GM18858 (cell line): ENCODE data around the gene S100B.
"Not testable (repeated sequence)": the region's sequence is repeated elsewhere in the genome, so short reads cannot be mapped to it uniquely, and the experiment has no call there.

Source experiments
- ATAC-seq: cut with Tn5 transposase; IDR thresholded peaks from one replicate; pipeline ENCODE4 v1.9.1; 2021; ENCODE audit not compliant: unreplicated experiment

Gene S100B

DNA sequence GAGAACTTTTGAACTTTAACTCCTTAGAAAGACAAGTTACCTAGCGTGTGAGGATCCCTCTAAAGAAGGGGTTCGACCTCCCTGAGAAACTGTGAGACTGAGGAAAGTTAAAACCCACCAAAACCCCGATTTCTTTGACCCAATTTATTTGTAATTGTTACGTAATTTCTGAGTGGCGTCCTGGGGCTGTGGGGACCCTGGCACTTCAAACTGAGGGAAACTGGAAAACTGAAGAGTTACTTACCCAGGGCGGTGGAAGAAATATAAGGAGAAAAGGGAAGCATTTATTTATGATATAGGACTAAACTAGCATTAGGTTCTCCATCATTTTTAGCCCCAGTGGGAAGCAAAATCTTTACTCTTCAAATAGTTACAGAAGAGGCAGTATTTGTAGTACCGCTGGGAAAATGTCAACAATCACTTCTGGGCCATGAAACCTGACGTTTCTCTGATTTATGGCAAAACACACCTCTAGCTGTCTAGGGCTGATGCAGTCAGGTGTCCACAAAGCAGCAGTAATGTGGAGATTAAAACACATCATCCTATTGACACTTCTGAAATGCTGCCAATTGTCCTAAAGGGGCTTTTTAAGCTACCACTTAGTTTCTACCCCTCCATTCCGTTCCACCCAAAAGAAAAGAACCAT lies 430 bp downstream of the S100B start:
- no peak for ATAC-seq

DNA sequence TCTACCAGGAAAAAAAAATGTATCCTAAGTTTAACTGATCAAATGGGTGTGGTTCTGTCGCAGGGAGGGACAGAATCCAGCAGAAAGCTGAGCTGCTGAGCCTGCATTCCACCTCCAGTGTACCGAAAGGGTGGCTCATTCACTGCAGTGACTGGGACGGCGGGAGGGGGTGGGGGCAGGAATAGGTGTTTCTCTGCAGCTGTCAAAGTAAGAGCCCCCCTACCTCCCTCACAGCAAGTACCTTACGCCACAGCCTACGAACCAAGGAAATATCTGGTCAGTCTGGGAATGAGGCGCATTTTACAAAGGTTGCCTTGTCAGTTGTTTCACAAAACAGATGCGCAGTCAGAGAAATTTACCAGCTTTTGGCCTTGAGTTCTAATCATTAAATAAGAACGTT lies 1.7 kb downstream of the S100B start:
- ATAC-seq = no peak

DNA sequence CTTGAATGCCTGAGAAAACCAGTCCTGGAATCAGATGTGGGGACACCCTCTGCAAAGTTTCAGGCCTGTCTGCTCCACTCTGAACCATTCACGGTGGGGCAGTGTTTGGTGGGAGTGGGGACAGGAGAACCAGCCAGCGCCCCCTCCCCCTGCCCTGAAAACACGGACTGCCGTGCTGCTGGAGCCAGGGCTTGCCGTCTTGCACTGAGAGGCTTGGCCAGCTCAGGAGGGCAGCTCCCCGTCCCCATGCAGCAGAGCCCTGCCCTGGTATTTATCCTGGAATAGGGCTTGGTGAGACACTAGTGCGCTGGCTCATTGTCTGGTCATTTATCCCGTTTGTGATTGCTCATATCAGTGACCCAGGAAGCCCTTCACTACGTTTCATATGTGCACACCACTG lies 3.9 kb downstream of the S100B start:
- no peak for ATAC-seq

DNA sequence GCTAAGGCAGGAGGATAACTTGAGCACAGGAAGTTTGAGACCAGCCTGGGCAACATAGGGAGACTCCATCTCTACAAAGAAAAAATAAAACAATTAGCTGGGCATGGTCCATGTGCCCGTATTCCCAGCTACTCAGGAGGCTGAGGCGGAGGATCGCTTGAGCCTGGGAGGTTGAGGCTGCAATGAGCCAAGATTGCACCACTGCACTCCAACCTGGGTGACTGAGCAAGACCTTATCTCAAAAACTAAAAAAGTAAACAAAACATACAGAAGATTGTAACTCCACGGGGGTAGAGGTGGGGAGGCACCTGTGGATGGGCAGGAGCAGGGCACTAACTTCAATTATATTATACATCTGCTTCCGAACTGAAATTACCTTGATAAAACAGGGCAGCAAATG lies 4.6 kb downstream of the S100B start:
- ATAC-seq = no peak

DNA sequence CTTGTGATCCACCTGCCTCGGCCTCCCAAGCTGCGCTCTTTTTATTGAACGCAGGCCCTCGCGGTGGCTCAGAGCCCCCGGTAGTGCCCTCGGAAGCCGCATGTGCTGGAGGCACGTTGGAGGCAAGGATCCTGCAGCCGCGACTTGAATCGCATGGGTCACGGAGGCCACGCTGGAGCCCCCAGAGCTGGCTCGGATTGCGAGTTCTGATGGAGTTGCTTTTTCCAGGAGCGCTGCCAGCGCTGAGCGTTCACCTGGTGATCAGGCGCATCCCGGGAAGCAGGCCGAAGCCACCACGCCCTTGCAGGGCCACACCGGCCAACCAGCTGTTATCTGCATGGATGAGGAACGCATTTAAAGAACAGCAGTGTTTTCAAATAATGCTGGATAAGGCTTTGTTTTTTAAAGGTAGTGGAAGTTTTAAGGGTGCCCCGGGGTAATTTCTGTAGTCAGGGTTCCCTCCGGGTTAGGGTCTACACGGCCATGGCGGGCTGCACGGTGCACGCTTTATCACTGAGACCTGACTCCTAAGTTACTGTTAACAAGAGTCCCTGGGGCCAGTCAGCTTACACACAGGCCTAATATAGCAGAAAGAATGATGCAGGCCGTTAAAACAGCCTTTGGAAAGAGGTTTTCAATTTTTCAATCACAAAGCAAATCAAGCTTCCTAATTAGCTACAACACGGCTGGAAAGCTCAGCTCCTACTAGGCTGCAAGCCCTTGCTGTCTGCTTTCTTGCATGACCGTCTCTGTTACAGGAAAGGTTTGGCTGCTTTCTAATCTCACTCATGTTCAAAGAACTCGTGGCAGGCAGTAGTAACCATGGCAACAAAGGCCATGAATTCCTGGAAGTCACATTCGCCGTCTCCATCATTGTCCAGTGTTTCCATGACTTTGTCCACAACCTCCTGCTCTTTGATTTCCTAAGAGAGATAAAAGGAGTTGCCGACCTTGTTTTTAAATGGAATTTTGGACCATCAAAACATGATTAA lies 6.0 kb downstream of the S100B start:
- no peak for ATAC-seq

DNA sequence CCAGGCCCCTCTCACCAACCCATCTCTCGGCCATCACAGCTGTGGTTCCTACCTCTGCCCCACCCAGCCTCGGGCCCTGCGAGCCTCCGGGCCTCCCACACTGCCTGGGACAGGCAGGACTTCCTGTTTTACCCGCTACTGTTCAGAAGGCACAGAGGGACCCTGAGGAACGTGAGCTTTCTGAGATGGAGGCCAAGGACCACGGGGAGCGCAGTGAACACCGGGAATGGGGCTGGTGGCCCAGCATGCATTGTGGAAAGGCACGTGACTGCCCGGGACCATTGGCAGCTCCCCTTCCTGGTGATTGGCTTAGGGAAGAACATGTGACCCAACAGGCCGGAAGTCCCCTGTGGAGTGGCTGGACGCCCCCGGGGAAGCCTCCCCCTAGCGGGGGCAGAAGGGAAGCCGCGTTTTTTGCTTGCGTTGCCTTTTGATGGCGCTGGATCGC lies 7.0 kb downstream of the S100B start:
- ATAC-seq = no peak

DNA sequence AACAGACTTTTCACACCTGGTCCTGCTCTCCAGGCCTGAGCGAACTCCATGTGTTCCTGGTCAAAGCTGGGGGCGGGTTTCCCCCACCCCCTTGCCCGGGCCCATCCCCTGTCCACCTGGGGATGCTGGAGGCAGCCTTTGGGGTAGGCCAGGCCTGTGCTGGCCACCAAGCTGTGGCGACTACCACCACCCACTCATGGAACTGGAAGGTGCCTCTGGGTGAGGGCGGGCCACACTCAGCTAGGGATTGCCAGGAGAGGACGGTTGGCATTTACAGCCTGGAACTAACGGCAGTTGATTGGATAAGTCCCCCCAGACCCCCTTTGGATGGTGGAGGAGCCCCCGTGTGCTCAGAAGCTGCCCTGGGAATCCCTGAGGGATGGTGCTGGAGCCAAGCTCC lies 7.9 kb downstream of the S100B start:
- no peak for ATAC-seq

DNA sequence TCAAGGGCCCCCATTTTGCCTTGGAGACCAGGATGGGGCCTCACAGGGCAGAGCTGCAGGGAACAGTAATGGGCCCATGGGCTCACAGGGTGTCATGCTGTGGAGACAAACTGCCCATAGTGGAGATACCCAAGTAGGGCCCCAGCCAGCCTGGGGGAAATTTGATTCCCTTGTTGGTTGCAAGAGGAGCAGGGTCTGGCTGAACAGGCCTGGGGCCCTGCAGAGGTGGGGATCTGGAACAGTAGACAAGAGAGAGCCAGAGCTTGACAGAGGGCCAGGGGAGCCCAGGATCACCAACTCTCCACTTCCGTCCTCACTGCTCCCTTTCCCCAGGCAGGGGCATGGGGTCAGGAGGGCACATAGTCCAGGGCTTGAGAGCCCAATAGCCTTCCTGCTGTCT lies 8.7 kb downstream of the S100B start:
- ATAC-seq = no peak

DNA sequence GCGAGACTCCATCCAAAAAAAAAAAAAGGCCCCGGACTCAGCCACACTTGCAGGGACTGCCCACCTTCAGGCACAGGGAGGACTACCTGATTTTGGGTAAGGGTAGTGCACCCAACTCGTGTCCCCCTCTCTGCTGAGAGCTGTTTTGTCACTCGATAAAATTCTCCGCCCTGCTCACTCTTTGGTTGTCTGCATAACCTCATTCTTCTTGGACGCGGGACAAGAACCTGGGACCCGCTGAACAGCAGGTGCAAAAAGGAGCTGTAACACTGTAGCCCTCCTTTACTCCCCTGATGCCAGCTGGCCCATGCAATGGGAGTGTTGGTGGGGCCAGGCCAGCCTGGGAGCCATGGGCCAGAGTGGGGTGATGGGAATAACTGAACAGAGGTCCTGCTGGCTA lies 10.6 kb downstream of the S100B start:
- no peak for ATAC-seq

DNA sequence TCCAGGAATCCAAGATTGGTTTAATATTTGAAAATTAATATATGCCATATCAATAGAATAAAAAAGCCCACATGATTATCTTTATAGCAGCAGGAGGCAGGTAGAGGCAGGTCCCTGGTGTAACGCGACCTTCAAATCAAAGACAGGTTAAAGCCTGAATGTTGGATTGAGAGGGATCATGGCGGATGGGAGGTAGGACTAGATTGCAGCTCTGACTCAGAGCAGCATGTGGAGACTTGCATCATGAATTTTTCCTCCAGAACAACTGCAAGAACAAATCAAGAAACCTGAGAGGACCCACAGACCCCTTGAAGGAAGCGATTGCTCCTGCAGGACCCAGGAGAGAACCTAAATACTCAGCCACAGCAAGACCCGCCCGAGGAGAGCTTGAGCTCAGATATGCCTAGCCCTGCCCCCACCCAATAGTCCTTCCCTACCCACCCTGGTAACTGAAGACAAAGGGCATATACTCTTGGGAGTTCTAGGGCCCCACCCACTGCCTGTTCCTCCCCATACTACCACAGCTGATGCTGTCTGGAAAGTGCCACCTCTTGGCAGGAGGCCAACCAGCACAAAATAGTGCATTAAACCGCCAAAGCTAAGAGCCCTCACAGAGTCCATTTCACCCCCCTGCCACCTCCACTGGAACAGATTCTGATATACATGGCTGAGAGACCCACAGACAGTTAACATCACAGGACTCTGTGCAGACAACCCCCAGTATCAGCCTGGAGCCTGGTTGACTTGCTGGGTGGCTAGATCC lies 19.5 kb downstream of the S100B start:
- no peak for ATAC-seq

DNA sequence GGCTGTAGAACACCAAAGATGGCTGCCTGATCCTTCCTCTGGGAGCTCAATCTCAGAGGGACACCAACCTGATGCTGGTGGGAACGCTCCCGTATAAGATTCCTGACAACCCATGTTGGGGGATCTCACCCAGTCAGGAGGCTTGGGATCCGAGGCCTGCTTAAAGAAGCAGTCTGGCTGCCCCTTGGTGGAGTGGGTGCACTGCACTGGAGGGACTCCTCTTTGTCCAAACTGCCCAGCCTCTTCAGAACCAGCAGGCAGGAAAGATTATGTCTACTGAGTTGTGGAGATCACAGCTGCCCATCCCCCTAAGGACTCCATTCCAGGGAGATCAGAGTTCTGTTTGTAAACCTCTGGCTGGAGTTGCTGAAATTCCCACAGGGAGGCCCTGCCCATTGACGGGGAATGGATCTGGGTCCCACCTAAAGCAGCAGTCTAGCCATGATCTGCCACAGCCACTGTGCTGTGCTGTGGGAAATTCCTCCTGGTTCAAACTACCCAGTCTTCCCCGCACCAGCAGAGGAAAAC lies 23.0 kb downstream of the S100B start:
- ATAC-seq = no peak

DNA sequence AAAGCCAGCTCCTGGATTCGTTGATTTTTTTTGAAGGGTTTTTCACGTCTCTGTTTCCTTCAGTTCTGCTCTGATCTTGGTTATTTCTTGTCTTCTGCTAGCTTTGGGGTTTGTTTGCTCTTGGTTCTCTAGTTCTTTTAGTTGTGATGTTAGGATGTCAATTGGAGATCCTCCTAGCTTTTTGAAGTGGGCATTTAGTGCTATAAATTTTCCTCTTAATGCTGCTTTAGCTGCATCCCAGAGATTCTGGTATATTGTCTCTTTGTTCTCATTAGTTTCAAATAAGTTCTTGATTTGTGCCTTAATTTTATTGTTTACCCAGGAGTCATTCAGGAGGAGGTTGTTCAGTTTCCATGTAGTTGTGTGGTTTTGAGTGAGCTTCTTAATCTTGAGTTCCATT lies 25.5 kb downstream of the S100B start:
- not testable (repeated sequence) for ATAC-seq

DNA sequence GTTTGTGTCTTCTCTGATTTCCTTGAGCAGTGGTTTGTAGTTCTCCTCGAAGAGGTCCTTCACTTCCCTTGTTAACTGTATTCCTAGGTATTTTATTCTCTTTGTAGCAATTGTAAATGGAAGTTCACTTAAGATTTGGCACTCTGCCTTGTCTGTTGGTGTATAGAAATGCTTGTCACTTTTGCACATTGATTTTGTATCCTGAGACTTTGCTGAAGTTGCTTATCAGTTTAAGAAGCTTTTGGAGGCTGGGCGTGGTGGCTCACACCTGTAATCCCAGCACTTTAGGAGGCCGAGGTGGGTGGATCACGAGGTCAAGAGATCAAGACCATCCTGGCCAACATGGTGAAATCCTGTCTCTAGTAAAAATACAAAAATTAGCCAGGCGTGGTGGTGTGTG lies 27.1 kb downstream of the S100B start:
- ATAC-seq = not testable (repeated sequence)

DNA sequence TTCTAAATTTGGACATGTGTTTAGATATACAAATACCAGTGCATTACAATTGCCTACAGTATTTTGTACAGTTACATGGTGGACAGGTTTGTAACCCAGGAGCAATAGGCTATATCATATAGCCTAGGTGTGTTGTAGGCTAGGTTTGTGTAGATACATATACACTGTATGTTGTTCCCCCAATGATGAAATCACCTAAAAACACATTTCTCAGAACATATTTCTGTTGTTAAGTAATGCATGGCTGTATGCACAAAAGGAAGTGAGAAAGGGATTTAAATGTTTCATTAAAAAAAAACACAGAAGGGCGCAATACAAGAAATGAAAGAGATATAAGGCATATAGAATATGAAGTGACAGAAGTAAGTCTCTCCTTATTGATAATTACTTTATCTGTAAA lies 32.0 kb downstream of the S100B start:
- no peak for ATAC-seq

DNA sequence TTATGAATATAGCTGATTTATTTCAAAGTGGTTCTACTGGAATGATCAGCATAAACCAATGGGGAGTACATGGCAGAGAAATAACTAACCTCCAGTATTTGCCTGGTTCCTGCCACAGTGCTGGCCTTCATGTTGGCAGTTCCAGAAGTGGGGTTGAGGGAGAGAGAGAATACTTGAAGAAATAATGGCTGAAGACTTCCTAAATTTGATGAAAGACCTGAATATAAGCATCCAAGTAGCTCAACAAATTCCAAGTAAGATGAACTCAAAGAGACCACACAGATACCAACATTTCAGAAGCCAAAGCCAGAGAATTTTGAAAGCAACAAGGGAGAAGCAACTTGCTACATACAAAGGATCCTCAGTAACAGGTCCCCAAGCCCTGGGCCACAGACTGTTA lies 34.3 kb downstream of the S100B start:
- no peak for ATAC-seq

DNA sequence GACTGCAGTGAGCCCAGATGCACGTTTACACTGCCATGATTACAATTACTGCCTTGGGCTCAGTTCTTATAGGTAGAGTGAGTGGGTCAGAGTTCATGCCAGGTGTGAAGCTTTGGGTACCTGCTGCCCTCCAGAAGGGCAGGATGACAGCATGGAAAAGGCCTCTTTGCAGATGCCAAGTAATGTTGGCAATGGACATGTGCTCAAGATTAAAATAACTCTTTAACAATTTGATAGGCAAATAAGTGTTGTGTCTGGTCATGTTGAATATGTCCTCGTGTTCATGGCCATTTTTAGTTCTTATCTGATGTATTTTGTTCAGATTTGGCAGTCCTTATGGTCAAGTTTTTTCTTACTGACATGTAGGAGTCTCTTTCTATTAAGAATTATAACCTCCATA lies 34.8 kb downstream of the S100B start:
- no peak for ATAC-seq

DNA sequence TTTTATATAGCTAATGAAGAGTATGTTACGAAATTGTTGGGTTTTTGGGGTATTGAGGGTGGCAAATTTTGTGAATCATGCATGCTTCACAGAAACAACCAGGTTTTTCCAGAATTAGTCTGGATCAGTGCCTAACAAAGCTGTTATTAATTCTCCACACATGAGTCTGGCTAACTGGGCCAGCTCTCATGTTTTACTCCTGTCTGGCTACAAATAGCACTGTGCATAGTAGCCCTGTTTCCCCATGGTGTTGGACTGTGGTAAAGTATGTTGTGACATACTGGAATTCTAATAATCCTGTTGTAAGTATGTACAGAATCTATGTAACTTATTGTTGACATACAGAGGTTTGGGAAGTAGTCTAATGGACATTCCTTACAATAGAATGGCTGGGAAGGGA lies 35.8 kb downstream of the S100B start:
- ATAC-seq = no peak

DNA sequence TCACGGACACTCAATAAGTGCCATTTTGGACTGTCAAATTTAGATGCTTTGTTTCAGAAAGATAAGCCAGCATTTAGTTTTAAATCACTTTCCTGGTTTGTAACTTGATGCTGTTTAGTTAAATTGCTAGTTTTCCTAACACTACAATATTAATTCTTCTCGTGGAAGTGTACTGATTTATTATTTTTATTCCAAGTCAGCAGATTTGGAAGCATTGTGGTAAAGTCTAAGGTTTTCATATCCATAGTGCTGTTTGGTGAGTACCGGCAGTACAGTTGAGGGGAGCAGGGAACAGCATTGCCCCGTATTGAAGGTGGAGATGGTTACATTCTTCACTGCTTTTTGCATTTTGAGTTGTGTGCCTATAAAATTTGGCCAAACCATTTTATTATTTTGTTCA lies 36.3 kb downstream of the S100B start:
- no peak for ATAC-seq

DNA sequence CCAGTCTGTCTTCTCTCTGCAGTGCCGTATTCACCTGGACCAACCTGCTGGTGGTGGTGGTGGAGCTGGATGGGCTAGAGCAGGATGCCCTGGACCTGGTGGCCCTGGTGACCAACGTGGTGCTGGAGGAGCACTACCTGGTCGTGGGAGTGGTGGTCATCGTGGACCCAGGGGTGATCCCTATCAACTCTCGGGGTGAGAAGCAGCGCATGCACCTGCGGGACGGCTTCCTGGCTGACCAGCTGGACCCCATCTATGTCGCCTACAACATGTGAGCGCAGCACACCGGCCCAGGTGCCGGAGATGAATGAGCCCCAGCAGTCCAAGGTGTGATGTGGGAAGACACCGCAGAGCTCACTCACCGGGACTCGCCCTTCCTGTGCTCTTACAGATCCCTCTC lies 37.5 kb downstream of the S100B start:
- no peak for ATAC-seq

DNA sequence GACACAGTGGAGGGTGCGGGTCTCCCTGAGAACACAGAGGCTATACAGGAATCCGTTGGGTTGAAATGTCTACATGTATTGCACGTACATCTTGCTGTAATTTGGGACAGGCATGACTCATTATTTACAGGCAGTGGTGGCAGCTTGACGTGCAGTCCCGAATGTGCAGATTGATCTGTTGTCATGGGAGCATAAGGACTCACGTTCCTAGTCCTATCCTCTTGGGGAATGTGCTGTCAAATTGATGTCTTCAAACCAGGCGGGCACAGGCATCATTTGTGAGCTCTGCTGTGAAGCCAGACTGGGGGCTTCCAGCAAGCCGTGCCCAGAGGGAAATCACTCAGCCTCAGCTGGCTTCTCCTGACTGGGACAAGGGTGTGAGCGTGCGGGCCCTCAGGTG lies 40.5 kb downstream of the S100B start:
- no peak for ATAC-seq

DNA sequence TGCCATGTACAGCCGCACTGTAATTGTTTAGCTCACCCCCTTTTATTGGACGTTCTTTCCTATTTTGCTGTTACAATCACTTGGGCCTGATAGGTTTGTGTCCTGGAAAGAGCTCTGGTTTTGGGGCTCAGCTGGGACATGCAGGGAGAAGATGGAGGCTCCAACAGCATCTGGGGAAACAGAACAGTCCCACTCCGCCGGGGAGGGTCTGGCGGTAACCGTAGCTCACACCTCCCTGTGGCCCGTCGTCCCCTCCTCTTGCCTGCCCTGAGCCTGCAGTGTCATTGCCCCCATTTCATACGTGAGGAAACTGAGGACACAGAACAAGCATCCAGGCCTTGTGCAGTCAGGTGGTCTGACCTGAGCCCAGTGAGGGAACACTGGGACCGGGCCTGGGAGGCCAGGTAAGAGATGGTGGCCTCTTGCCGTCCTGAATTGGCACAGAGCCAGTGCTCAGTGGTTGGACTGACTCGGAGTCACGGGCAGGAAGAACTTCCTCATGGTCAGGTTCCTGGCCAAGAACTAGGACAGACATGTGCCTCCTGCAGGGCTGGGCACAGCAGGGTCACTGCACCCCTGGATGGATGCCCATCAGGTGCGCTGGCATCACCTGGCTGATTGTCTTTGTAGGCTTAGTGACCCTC lies 41.8 kb downstream of the S100B start:
- ATAC-seq = no peak
